HG03354 (cell line): ENCODE data around the gene ANKRD49.
A peak's percentile ranks its signal among the peaks of the same experiment; 100 is the strongest.

Source experiments
- ATAC-seq: cut with Tn5 transposase; IDR thresholded peaks from one replicate; pipeline ENCODE4 v1.9.1; 2021; ENCODE audit warnings: mild to moderate bottlenecking; ENCODE audit not compliant: unreplicated experiment, poor library complexity, severe bottlenecking

ANKRD49 gene

GRCh38 chr11:94537031-94537600, 43.3 kb downstream of the ANKRD49 start:
- ATAC-seq = no peak

GRCh38 chr11:94539420-94539819, 45.6 kb downstream of the ANKRD49 start:
- ATAC-seq = no peak

DNA sequence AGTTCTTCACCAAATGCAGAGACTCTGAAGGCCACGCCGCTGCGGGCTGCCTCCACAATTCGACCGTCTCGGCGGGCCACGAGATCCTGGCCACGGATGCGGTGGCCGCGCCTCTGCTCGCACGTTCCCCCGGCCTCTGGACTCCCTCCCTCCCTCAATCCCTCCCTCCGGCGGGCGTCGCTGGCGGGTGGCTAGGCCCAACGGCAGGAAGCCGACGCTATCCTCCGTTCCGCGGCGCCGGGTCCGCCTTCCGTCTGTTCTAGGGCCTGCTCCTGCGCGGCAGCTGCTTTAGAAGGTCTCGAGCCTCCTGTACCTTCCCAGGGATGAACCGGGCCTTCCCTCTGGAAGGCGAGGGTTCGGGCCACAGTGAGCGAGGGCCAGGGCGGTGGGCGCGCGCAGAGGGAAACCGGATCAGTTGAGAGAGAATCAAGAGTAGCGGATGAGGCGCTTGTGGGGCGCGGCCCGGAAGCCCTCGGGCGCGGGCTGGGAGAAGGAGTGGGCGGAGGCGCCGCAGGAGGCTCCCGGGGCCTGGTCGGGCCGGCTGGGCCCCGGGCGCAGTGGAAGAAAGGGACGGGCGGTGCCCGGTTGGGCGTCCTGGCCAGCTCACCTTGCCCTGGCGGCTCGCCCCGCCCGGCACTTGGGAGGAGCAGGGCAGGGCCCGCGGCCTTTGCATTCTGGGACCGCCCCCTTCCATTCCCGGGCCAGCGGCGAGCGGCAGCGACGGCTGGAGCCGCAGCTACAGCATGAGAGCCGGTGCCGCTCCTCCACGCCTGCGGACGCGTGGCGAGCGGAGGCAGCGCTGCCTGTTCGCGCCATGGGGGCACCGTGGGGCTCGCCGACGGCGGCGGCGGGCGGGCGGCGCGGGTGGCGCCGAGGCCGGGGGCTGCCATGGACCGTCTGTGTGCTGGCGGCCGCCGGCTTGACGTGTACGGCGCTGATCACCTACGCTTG, 50.2 kb downstream of the ANKRD49 start, which contains the start of gene FUT4:
FUT4 (plus strand) TSS at position 227 of the 951 bp plus-strand sequence; CDS start at position 440, 213 bp downstream.
- peak; percentile 84 for ATAC-seq

- peak; percentile 10 for ATAC-seq
Observed at GRCh38 chr11:94544646-94545263, 51.0 kb downstream of the ANKRD49 start.

- ATAC-seq = no peak
Observed at GRCh38 chr11:94545264-94546161, 51.7 kb downstream of the ANKRD49 start.

- no peak for ATAC-seq
Observed at GRCh38 chr11:94546162-94546470, 52.3 kb downstream of the ANKRD49 start.

DNA sequence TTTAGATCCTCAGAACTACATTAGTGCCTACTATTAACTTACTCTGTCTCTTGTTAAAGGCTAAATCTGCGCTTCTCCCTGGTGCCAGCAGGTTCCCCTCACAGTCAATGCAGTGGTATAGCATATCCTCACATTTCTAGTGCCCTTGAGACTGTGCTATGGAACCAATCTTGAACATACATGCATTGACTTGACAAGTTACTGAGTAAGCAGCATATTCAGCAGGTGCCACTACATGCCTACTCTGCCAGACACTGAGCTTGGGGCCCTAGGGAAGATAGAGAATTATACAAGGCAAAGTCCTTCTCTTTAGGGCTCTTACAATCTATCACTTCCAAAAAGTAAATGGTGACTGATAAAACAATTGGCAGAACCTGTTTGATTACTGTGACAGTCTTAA, 53.1 kb downstream of the ANKRD49 start:
- no peak for ATAC-seq

DNA sequence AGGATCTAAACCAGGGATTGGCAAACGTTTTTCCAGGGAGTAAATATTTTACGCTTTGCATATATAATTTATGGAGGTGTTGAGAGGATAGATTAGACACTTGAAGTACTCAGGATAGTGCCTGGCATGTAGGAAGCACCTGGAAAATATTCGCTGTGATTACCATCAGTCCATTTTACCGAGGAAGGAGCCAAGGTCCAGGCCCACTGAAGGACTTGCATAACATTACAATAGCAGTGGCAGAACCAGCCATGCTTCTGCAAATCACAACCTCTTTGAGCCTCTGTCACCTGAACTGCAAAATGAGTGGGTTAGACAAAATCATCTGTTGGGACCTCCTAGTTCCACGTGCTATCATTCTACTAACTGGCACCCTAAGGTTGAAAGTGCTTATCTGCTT, 55.4 kb downstream of the ANKRD49 start:
- no peak for ATAC-seq
